Choroid plexus epithelial cell (primary cell): ENCODE results near the gene CENPE.

Experiments
- DNase-seq: peaks from one replicate; pipeline ENCODE4 v3.0.0-alpha.2; 2010; ENCODE audit warnings: low read depth
- H3K4me3 ChIP-seq: 2 replicates; pipeline ENCODE4 v1.5.1; 2011; ENCODE audit warnings: low read depth, mild to moderate bottlenecking, control low read depth, low read length, moderate library complexity
- CTCF ChIP-seq: conservative IDR thresholded peaks from 2 replicates; pipeline ENCODE4 v1.5.1; 2011; ENCODE audit warnings: low read depth, mild to moderate bottlenecking, control low read depth, inconsistent platforms, low read length, moderate library complexity

Gene CENPE

DNA sequence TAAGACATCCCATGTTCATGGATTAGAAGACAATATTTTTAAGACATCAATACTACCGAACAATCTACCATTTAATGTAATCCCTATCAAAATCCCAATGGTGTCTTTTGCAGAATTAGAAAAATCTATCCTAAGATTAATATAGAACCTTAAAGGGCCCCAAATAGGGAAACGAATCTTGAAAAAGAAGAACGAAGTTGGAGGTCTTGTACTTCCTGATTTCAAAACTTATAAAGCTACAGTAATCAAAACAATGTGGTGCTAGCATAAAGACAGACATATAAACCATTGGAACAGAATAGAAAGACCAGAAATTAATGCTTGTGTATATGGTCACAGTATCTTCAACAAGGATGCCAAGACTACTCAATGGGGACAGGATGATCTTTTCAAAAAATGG is 42.0 kb downstream of the CENPE start:
- TF ChIP-seq CTCF: no peak
- no peak for DNase-seq
- H3K4me3 ChIP-seq: no peak overlapping the region

- TF ChIP-seq CTCF: no peak
- no peak overlapping the region for H3K4me3 ChIP-seq
- no peak for DNase-seq
Measured at GRCh38 chr4:103152381-103152780, 45.8 kb downstream of the CENPE start.

DNA sequence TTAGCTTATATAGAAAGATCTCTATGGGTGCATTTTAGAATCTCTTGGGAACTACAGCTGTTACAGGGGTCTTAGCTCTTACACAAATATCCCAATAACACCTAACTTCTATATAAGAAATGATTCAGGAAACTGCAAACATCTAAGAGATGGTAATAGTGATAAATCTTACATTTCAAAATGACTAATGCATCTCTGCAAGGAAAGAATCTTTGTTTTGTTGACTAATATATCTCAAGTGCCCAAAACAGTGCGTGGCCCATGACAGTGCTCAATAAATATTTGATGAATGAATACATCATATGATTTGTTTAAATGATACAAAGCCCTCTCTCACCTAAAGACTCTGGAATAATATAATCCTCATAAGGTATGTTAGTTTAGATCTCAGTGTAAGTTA is 47.5 kb downstream of the CENPE start:
- no peak for TF ChIP-seq CTCF
- DNase-seq: peak; percentile 20

DNA sequence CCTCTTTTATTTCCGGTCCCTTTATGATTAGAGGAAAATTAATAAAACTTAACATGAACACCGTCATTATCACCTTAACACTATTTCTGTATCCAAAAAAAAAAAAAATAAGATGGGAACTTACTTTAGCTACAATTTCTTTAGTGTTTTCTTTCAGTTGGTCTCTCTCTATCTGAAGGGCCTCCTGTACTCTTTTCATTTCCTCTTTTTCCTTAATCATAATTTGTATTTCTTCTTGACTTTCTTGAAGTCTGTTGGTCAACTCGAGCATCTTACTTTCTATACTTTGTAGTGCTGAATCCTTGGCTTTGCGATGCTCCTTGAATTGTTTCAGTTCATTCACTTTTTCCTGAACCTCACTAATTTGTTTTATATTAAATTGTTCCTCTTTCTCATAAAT is 53.2 kb downstream of the CENPE start:
- H3K4me3 ChIP-seq: no peak overlapping the region
- DNase-seq: no peak
- TF ChIP-seq CTCF: no peak

More for the DNA sequence above, 47.5 kb downstream of the CENPE start:
- H3K4me3 ChIP-seq: no peak overlapping the region

DNA sequence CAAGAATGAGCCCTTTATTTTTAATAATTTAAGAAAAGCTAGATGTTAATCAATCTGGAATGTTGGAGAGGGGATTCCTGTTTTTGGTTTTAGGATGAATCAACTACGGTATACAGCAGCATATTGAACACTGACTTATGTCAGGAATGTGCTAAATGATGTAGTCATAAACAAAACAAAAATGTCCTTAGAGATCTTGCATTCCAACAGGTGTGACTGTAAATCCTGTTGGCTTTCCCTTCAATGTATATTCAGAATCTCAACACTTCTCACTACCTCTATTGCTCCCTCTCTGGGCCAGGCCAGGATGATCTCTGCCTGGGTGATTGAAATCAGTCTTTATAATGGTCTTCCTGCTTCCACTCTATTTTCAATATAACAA is 60.7 kb downstream of the CENPE start:
- H3K4me3 ChIP-seq: no peak overlapping the region
- peak; percentile 24 for DNase-seq
- TF ChIP-seq CTCF: peak; percentile 13

DNA sequence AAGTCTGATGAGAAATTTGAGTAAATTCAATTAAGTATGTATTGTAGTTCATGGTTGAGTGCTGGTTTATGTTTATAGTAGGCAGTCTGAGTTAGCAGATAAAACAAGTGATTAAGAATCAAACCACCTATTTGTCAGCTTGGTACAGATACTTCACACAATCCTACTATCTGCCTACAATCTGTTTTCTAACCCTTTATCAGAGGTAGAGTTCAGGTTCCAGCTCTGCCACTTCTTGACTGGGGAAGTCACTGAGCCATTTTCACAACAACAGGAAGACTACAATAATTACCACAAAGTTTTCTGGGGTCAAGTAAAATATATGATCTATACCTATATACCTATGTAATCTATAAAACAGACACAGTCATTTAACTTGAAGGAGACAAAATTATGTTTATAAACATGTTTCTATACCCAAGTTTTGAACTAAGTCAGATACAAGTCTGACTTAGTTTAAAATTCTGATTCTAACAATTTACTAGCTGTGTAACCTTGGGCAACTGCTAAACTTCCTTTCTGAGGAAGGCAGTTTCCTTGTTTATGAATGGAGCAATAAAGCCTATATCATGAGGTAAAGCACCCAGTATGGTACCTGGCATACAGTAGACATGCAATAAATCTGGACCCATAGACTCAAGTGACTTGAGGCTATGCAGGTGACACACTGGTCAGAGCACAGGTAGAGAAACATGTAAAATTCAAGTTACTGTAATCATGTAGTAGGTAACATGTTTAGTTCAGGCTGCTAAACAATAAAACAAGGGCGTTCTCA is 61.3 kb downstream of the CENPE start:
- no peak for TF ChIP-seq CTCF
- no peak overlapping the region for H3K4me3 ChIP-seq
- DNase-seq: no peak

GRCh38 chr4:103129174-103129573 is 69.0 kb downstream of the CENPE start:
- no peak for DNase-seq
- no peak for TF ChIP-seq CTCF
- H3K4me3 ChIP-seq: no peak overlapping the region
